Measurements from ENCODE around the gene AKAIN1.

GRCh38 chr18:5097116-5097703 is 99.8 kb downstream of the AKAIN1 start:
- TF ChIP-seq, protein P1, sequence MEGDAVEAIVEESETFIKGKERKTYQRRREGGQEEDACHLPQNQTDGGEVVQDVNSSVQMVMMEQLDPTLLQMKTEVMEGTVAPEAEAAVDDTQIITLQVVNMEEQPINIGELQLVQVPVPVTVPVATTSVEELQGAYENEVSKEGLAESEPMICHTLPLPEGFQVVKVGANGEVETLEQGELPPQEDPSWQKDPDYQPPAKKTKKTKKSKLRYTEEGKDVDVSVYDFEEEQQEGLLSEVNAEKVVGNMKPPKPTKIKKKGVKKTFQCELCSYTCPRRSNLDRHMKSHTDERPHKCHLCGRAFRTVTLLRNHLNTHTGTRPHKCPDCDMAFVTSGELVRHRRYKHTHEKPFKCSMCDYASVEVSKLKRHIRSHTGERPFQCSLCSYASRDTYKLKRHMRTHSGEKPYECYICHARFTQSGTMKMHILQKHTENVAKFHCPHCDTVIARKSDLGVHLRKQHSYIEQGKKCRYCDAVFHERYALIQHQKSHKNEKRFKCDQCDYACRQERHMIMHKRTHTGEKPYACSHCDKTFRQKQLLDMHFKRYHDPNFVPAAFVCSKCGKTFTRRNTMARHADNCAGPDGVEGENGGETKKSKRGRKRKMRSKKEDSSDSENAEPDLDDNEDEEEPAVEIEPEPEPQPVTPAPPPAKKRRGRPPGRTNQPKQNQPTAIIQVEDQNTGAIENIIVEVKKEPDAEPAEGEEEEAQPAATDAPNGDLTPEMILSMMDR (IDR thresholded peaks at IDR 0.05) = no peak
- TF ChIP-seq POLR2A (IDR thresholded peaks at IDR 0.05) = no peak
- TF ChIP-seq POLR2AphosphoS5 (IDR thresholded peaks at IDR 0.05) = no peak

All from prostate gland (tissue), 2 donors.